Measurements from ENCODE around the gene ANTXRL. TPM values are rescaled to one million over a fixed set of nuclear protein-coding genes. Genes with fewer than 3 reads are reported as not detected.

The ANTXRL gene
- total RNA-seq, 1 donor from 2014 or later = not detected

DNA sequence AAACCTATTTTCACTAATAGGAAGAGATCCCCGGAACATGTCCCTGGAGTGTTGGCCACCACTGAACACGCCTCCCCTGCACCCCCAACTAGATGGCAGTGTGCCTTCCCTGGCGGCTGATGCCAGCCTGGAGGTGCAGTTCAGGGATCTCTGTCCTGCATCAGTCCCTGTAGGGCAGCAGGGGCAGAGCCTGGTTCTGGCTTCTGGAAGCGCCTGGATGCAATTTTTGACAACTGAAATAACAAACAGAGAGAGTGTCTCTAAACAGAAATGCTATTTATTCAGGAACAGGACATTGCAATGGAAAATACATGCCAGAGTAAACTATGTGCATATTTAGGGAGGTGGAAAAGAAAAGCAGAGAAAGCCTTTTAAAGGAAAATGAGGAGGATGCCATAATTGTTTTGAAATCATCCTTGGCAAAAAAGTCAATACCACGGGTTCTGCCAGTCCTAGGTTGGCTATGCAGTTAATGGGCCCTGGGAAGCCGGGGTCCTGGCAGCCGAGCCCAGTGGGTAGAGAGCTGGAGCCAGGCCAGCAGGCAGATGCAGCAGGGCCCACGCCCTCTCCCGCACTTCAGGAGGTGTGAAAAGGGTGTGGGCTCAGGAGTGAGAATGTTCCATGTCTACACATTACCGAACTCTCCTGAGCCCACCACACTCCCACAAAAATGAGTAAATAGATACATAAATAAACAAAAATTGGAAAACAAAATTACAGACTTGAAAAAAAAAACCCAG lies 18.5 kb downstream of the ANTXRL start:
- peaks cover 47% of the 10 kb centered on the region for H3K27me3 Mint-ChIP-seq (ENCODE audit: low read depth, unreplicated experiment)
- no peaks in the 10 kb centered on the region for H3K36me3 ChIP-seq (ENCODE audit: insufficient read depth, low read length)
- no peaks in the 10 kb centered on the region for H3K79me2 ChIP-seq (ENCODE audit: insufficient read depth, low read length)
- no peaks in the 10 kb centered on the region for H3K9me3 Mint-ChIP-seq (ENCODE audit: unreplicated experiment)
- H3K36me3 Mint-ChIP-seq (ENCODE audit: low read depth, unreplicated experiment) = no peaks in the 10 kb centered on the region
- H3K4me2 ChIP-seq (ENCODE audit: low read length) = no peak overlapping the region
- no peak overlapping the region for H3K27ac ChIP-seq (ENCODE audit: low read depth, low read length)
- H3K4me3 Mint-ChIP-seq (ENCODE audit: unreplicated experiment) = no peak overlapping the region
- H3K27ac Mint-ChIP-seq (ENCODE audit: unreplicated experiment) = no peak overlapping the region
- FAIRE-seq (no peak), DNase-seq (ENCODE audit: low read depth) (no peak)
- no peaks in the 10 kb centered on the region for H3K9me3 ChIP-seq (ENCODE audit: insufficient read depth, low read depth, low read length)
- no peaks in the 10 kb centered on the region for H3K27me3 ChIP-seq (ENCODE audit: insufficient read depth, low read length)
- H3K4me1 Mint-ChIP-seq (ENCODE audit: low read depth, unreplicated experiment) = no peaks in the 10 kb centered on the region
- no peak overlapping the region for H3K9ac ChIP-seq (ENCODE audit: low read length)
- H4K20me1 ChIP-seq (ENCODE audit: insufficient read depth, low read length) = no peaks in the 10 kb centered on the region
- no peaks in the 10 kb centered on the region for H3K4me1 ChIP-seq (ENCODE audit: insufficient read depth, low read length)
- H2AFZ ChIP-seq (ENCODE audit: low read depth, low read length) = no peak overlapping the region
- no peak for TF ChIP-seq EZH2 (IDR thresholded peaks at IDR 0.05; ENCODE audit: insufficient read depth, low read length)
- TF ChIP-seq, protein P1, sequence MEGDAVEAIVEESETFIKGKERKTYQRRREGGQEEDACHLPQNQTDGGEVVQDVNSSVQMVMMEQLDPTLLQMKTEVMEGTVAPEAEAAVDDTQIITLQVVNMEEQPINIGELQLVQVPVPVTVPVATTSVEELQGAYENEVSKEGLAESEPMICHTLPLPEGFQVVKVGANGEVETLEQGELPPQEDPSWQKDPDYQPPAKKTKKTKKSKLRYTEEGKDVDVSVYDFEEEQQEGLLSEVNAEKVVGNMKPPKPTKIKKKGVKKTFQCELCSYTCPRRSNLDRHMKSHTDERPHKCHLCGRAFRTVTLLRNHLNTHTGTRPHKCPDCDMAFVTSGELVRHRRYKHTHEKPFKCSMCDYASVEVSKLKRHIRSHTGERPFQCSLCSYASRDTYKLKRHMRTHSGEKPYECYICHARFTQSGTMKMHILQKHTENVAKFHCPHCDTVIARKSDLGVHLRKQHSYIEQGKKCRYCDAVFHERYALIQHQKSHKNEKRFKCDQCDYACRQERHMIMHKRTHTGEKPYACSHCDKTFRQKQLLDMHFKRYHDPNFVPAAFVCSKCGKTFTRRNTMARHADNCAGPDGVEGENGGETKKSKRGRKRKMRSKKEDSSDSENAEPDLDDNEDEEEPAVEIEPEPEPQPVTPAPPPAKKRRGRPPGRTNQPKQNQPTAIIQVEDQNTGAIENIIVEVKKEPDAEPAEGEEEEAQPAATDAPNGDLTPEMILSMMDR (IDR thresholded peaks at IDR 0.05; ENCODE audit: insufficient read depth, low read depth, low read length) = no peak
- no peak overlapping the region for H3K4me3 ChIP-seq (ENCODE audit: insufficient read depth, low read depth, low read length)

DNA sequence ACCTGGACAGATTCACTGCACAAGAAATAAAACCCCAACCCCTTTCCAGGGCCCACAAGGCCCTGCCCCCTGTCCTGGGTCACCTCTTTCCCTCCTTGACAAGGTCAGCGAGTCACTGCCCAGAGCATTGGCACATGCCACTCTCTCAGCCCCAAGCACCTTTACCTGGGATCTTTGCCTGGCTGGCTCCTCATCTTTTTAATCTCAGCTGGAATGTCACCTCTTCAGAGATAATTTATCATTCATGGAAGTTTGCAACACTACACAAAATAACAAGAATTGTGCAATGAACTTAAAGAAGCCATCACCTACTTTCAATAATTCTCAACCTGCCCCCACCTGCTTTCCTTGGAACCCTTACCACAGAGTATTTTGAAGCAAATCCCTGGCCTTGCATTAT lies 19.2 kb downstream of the ANTXRL start:
- no peak for FAIRE-seq
- Mint-ChIP-seq H3K27ac (ENCODE audit: unreplicated experiment) (no peak overlapping the region), H3K27me3 (ENCODE audit: low read depth, unreplicated experiment) (peaks cover 47% of the 10 kb centered on the region), H3K4me3 (ENCODE audit: unreplicated experiment) (no peak overlapping the region), H3K36me3 (ENCODE audit: low read depth, unreplicated experiment) (no peaks in the 10 kb centered on the region), H3K4me1 (ENCODE audit: low read depth, unreplicated experiment) (no peaks in the 10 kb centered on the region), H3K9me3 (ENCODE audit: unreplicated experiment) (no peaks in the 10 kb centered on the region)
- Histone ChIP-seq H2AFZ (ENCODE audit: low read depth, low read length) (no peak overlapping the region), H3K36me3 (ENCODE audit: insufficient read depth, low read length) (no peaks in the 10 kb centered on the region), H3K9me3 (ENCODE audit: insufficient read depth, low read depth, low read length) (no peaks in the 10 kb centered on the region), H3K4me3 (ENCODE audit: insufficient read depth, low read depth, low read length) (no peak overlapping the region), H3K27me3 (ENCODE audit: insufficient read depth, low read length) (no peaks in the 10 kb centered on the region), H3K4me1 (ENCODE audit: insufficient read depth, low read length) (no peaks in the 10 kb centered on the region), H3K79me2 (ENCODE audit: insufficient read depth, low read length) (no peaks in the 10 kb centered on the region), H3K27ac (ENCODE audit: low read depth, low read length) (no peak overlapping the region), H3K9ac (ENCODE audit: low read length) (no peak overlapping the region), H4K20me1 (ENCODE audit: insufficient read depth, low read length) (no peaks in the 10 kb centered on the region), H3K4me2 (ENCODE audit: low read length) (no peak overlapping the region)
- no peak for DNase-seq (ENCODE audit: low read depth)
- TF ChIP-seq, protein P1 (IDR thresholded peaks at IDR 0.05; ENCODE audit: insufficient read depth, low read depth, low read length) = no peak
- TF ChIP-seq EZH2 (IDR thresholded peaks at IDR 0.05; ENCODE audit: insufficient read depth, low read length) = no peak

DNA sequence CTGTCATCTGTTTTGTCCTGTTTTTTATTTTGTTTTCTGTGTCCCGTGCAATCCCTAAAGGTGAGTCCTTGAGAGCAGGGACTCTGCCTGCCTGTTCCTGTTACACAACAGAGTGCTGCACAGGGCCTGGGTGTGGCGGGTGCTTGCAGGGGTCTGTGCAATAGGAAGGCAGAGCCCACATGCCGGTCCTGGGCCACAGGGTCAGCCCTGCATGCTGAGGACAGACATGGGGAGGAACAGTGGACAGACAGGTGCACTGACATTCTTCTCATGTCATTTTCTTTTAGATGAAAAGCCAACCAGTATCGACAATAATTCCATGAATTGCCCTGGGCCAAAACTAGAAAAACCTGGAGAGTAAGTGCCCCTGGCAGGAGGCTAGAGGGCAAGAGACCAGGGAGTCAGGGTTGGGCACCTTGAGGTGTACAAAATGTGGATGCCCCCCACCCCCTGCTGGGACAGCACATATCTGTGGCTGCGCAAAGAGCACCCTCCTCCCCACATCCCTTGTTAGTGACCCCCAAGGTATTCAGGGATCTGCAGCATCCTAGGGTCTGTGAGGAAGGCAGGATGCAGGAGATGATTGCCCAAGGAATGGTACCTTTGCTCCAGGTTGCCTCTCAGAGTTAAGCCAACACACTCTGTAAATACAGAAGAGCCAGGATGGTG lies 19.9 kb downstream of the ANTXRL start:
- Histone ChIP-seq H4K20me1 (ENCODE audit: insufficient read depth, low read length) (no peaks in the 10 kb centered on the region), H2AFZ (ENCODE audit: low read depth, low read length) (no peak overlapping the region), H3K9ac (ENCODE audit: low read length) (no peak overlapping the region), H3K36me3 (ENCODE audit: insufficient read depth, low read length) (no peaks in the 10 kb centered on the region), H3K4me2 (ENCODE audit: low read length) (no peak overlapping the region), H3K4me3 (ENCODE audit: insufficient read depth, low read depth, low read length) (no peak overlapping the region), H3K27me3 (ENCODE audit: insufficient read depth, low read length) (no peaks in the 10 kb centered on the region), H3K79me2 (ENCODE audit: insufficient read depth, low read length) (no peaks in the 10 kb centered on the region), H3K27ac (ENCODE audit: low read depth, low read length) (no peak overlapping the region), H3K4me1 (ENCODE audit: insufficient read depth, low read length) (no peaks in the 10 kb centered on the region), H3K9me3 (ENCODE audit: insufficient read depth, low read depth, low read length) (no peaks in the 10 kb centered on the region)
- no peak for TF ChIP-seq EZH2 (IDR thresholded peaks at IDR 0.05; ENCODE audit: insufficient read depth, low read length)
- TF ChIP-seq, protein P1 (IDR thresholded peaks at IDR 0.05; ENCODE audit: insufficient read depth, low read depth, low read length) = no peak
- Mint-ChIP-seq H3K4me1 (ENCODE audit: low read depth, unreplicated experiment) (no peaks in the 10 kb centered on the region), H3K36me3 (ENCODE audit: low read depth, unreplicated experiment) (no peaks in the 10 kb centered on the region), H3K9me3 (ENCODE audit: unreplicated experiment) (no peaks in the 10 kb centered on the region), H3K4me3 (ENCODE audit: unreplicated experiment) (no peak overlapping the region), H3K27ac (ENCODE audit: unreplicated experiment) (no peak overlapping the region), H3K27me3 (ENCODE audit: low read depth, unreplicated experiment) (peaks cover 47% of the 10 kb centered on the region)
- no peak for DNase-seq (ENCODE audit: low read depth)
- FAIRE-seq = no peak

Measured in astrocyte (in vitro differentiated cells and primary cell).